GM19193 (cell line): ENCODE measurements around the gene AASDHPPT.

Source experiments
- POLR2A ChIP-seq: IDR thresholded peaks from 4 replicates; pipeline ENCODE4 v1.6.1; 2011; ENCODE audit not compliant: insufficient read depth, insufficient read length; ENCODE audit errors: extremely low read depth

AASDHPPT gene

DNA sequence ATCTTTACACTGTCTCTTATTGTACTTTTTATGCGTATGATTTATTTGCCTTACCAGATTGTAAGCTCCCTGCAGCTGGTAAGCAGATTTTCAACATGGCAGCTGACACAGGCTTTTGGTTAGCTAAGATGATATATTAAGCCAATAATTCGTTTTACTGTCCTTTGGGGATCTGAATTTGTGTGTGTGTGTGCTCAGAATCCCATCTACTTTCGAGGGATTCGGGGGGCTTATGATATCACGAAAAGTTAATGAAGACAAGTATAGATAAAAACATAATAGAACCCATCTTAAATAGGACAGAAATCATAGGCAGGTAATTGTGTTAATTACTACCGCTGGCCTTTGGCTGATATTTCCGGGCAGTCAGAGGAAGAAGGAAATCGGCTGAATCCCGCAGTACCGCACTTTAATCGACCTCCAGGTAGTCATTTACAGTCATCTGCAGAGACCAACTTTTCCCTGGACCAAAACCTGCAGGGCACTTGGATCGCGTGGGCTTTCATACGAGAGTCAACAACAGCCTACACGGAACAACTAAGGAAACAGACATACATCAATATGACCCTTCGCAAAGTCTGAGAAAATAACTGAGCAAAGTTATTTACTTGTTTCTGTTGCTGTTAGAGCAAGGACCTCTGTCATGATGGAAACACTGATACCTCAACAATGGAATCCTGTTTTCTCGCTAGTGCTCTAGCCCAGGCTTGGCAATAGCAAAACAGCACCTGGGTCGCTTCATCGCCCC lies 1.1 kb upstream of the AASDHPPT start:
- TF ChIP-seq POLR2A: no peak

DNA sequence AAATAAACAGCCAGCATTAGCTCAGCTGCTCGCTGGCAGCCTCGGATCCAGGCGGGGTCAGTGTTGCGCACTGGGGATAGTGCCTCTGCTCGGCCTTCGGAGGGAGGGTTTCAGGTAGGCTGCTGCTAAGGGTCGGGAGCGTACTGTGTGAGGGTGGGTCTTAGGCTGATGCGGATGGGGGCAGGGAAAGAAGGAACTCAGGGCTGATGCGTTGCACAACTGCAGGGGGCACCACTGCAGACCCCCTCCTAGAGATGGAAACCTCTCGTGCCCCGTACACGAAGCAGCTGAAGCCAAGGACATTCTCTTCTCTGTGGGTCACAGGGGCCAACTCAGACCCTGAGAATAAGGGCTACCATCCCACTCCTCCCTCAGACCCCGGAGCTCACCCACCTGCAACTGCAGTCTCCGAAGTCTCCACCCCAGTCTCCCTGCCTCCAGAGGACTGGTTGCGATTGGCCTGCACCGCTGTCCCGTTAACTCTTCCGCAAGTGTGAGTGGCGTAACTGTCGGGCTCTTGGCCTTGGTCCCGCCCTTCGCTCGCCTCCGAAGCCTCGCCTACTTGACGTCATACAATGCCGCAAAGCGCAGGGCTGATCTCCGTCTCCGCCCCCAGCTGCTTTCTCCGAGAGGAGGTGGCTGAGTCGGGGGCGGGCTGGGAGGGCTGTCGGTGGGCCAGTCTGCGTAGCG lies 398 bp upstream of the AASDHPPT start, which contains the start of gene KBTBD3:
TSS of gene KBTBD3 (minus strand) at position 429 of the 690 bp plus-strand sequence. CDS start 18,250 bp downstream, outside the sequence.
- TF ChIP-seq POLR2A: peak; percentile 51

DNA sequence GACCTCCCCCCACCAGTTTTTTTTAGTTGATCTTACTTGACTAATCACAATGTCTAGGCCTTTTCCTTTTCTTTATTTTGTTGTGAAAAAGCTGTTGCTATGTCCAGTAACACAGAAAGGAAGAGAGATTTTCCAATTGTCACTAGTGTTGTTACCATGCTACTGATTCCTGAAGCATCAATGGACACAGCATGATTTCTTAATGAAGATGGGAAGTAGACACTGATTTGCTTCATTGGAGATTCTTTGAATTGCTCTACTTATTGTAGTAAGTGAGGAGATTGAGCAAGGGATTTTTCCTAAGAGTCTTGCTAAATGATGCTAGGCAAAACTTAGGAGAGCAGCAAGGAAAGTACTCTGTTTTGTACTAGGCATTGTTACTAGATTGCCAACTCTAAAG lies 4.6 kb downstream of the AASDHPPT start:
- TF ChIP-seq POLR2A: no peak

DNA sequence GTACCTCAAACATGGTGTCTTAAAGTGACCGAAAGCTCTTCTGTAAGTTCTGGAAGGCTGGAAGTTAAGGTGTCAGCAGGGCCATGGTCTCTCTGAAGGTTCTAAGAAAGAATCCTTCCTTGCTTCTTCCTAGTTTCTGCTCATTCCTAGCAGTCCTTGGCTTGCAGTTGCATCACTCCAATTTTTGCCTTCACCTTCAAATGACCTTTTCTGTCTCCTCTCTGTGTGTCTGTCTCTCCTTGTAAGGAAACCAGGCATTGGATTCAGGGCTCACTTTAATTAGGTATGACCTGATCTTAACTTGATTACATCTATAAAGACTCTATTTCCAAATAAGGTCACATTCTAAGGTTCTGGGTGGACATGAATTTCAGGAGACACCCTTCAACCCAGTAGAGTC lies 8.7 kb downstream of the AASDHPPT start:
- no peak for TF ChIP-seq POLR2A

DNA sequence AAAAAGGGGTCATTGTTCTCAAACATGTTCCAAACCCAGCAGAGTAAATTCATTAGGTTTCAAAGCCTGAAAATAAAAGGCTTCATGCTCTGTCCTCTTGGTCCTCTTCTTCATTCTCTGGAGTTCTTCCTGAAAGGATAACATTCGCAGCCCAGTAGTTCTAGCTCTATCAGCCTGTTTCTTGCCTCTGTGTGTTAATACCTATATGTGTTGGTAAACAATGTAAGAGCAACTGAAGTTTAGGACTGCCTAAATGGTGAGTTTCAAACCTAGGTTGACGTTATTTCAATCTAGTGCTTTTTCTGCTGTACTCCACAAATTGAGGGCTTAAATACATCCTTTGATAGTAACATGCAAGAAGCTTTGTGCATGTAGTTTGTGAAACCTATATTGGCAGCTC lies 9.4 kb downstream of the AASDHPPT start:
- no peak for TF ChIP-seq POLR2A

DNA sequence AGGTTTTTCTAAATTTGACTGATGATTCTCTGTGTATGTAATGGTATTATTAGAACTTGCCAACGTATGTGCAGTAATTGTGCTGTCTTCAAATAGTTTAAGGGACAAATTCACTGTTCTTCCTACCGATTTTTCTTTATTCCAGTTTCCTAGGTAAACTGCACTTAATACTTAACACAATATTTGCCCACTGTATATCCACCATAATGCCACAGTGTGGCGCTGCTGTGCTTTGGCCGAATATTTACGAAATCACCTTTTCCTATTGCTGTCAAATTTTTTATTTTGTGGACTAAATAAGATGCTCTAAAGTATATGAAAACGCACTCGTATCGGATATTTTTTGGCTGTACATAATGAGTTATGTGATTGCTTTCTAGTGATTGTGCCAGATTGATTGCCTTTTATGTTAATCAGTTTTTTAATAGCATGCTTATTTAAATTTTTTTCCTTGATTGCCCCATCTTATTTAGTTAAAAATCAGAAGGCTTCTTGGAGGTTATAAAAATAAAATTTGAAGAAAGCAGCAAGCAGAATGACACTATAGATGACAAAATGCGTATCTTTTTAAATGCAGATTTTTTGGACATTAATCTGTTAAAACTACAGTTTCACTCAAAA lies 10.5 kb downstream of the AASDHPPT start:
- TF ChIP-seq POLR2A: no peak

DNA sequence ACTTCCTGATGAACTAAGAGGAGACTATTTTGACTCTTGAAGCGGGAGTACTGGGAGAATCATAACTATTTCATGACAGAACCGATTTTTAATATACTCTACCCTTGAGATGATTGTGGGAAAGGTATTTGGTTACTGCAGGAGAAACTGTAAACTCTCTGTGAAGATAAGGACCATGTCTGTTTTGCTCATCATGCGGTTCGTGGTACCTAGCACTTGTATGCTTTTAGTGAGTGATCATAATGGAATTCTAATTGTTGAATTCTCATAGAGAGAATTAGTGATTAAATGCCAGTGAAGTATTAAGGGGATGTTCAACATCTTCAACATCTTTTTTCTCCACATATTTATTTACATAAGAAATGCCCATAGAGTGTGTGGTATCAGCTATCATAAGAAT lies 11.4 kb downstream of the AASDHPPT start:
- TF ChIP-seq POLR2A: no peak

DNA sequence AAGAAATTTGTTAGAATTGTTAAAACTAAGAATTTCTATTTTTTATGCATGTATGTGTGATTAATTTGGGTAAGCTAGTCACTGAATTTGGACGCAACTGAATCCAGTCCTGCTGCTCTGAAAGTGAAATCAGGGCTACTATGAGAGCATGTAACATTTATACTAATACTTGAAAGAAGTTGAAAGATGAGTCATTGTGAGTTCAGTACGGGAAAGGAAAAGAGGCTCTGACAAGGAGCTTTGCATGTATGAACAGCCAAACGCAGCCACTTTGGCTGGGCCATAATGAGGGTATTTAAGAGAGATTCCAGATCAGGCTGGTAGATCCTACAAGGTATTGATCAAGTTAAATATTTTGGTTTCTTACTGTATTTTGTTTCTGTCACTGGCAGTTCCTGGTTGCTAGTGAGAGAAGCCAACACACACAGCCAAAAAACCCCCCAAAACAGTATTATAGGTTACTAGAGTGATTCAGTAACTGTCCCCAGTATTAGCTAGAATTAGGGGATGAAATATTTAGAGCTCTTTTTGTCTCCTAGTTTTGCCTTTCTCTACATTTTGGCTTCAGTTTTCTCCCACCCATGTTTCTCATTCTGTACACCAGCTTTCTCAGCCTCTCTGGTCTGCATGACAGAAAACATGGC lies 14.1 kb downstream of the AASDHPPT start:
- TF ChIP-seq POLR2A: no peak

DNA sequence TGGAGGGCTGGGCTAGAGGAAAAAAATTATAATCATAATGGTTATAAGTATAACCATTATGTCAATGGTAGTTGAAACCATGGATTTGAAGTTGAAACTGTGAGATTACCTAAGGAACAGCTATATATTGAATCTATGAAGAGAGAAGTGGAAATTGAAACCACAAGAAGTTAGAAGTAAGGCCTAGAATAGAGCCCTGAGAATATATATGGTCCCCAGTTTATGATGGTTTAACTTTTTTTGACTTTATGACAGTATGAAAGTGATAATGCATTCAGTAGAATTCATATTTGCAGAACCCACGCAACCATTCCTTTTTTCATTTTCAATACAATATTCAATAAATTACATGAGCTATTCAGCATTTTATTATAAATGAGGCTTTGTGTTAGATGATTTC lies 15.0 kb downstream of the AASDHPPT start:
- TF ChIP-seq POLR2A: no peak

DNA sequence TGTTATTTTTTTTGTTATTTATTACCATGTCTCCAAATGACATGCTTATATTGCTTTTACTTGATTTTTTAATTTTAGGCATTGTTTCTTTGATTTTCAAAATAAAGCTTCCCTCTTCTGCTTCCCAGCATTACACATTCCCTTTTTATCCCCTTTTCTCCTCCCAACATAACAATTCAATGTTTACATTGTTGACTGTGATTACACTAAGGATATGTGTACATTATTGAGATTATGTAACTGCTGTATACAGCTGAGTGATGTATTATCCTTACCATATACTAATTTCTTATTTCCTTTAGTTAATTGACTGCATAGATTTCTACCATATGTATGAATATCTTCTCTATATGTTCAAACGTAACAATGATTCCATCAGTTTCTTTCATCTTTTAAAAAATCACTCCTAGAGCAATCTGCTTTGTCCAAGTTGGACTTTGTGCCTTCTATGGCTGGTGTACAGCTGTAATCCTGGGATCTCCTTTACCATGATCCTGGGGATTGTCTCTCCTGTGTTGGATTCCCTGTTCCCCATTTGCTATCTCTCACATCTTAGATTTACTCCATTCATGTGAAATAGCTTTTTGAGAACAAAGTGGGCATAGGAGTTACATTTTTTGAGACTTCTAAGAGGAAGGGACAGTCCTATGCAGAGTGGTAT lies 21.6 kb downstream of the AASDHPPT start:
- TF ChIP-seq POLR2A: no peak

DNA sequence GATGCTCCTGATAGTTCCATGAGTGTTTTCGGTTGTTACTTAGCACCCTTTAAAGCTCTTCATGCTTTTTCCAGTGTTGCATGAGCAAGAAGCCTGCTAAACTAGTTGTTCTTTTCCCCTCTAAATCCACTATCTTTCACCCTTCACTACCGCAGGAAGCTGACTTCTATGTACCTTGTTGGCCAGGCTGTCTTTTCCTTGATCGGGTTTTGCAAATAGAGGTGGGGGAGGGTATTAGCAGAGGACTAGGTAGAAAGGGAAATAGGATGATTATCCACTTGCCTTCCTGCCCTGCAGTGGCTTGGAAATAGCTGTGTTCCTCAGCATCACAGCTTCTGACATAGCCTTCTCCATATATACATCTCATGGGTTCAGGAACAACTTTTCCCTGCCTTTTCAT lies 23.9 kb downstream of the AASDHPPT start:
- no peak for TF ChIP-seq POLR2A

DNA sequence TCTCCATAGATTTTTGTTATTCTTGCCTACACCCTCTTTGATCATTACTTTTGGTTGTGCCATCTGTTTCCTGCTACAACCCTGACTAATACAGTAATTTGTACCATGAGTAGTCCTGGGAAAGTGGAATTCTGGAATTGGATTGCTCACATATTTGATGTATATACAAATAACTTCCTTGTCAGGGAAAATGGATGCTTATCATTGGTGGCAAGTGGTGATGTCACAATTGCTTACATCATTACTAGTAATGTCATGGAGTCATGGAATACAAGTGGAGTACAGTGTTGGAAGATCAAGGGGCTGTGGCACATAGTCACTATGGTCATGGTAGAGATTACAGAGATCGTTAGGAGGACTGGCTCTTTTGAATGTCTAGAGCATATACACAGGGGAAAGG lies 24.4 kb downstream of the AASDHPPT start:
- no peak for TF ChIP-seq POLR2A

DNA sequence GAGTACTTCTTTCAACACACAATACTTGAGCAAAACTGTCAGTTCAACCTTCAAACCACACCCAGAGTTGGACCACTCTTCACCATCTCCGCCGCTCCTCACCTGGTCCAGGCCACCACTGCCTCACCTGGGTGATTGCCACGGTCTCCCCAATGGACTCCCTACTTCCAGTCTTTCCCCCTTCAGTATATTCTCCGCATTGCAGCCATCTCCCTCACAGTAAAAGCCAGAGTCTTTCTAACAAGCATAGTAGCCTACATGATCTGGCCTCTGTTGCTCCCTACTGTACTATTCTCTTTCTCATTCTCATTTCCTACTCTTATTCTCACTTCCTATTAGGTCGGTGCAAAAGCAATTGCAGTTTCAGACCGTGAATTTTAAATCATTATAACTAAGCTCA lies 28.5 kb downstream of the AASDHPPT start:
- TF ChIP-seq POLR2A: no peak

DNA sequence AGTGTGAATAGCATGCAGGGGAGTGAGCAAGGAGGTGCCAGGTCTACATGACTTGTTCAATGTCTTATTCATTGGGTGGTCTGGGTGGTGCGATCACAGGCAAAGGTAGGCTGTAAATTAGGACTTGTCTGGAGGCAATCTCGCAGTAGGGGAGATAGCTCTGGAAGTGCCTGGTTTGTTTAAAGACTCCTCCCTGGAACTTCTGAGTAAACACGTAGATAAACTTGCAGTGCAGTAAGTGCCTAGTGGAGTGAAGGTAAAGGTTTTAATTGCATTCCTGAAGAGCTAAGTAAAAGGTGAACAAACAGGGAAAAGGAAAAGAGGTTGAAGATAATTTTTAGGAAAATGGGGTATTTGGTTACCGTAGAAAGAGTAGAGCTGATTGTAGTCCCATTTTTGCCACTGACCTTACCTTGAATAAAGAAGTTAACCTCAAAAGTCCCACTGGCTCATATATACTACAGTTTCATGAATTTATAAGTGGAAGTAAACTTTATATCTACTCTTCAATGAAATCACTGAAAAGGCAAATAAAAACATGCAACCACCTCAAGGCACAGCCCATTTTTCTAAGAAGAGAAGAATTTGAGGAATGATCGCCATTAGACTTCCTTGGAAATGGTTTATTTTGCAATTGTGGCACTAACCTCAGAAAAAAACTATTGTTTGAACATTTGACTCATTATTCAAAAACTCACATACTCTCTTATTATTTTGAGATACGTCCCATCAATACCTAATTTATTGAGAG lies 44.3 kb downstream of the AASDHPPT start:
- no peak for TF ChIP-seq POLR2A
